Adrenal gland (tissue), 5 donors: ENCODE data around the gene LILRB1.

Experiments
- POLR2A ChIP-seq, 2 donors: fragments of 450-650 bp; IDR thresholded peaks; one replicate each; pipeline ENCODE4 v1.6.1; 2017; ENCODE audit warnings: antibody characterized with exemption in 2 of 2, mild to moderate bottlenecking in 2 of 2, moderate library complexity in 1 of 2
- TF ChIP-seq, protein P1 (sequence below), 6 experiments: fragments of 450-650 bp in 4 of 6; fragments of 200-600 bp in 2 of 6; sonication (generic) in 1 of 6; IDR thresholded peaks; 1 replicate in 5 of 6; 2 replicates in 1 of 6; pipeline versions ENCODE4 v1.5.1 to v1.8.0; 2016 to 2021; ENCODE audit warnings: antibody characterized with exemption in 6 of 6, mild to moderate bottlenecking in 2 of 6, moderate library complexity in 1 of 6
- donor health status: DM: no; HTN: no; CAD: no.

DNA sequence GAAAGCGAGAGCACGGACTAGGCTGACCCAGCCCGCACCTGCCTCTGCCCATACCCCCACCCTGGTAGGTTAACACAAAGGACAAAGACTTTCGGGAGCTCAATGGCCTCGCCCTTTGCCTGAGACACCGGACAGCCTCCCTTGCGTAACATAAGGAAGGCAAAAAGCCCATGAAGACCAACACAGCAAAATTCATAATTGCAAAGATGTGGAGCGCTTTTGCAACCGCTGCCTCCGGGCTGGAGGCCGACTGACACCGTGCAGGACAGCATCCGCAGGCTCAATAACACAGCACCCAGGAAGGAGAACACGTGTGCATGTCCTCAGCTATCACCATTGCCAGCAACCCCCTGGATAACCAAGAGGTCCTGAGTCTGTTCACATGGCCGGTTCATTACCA is 21.5 kb upstream of the LILRB1 start:
- TF ChIP-seq, protein P1, sequence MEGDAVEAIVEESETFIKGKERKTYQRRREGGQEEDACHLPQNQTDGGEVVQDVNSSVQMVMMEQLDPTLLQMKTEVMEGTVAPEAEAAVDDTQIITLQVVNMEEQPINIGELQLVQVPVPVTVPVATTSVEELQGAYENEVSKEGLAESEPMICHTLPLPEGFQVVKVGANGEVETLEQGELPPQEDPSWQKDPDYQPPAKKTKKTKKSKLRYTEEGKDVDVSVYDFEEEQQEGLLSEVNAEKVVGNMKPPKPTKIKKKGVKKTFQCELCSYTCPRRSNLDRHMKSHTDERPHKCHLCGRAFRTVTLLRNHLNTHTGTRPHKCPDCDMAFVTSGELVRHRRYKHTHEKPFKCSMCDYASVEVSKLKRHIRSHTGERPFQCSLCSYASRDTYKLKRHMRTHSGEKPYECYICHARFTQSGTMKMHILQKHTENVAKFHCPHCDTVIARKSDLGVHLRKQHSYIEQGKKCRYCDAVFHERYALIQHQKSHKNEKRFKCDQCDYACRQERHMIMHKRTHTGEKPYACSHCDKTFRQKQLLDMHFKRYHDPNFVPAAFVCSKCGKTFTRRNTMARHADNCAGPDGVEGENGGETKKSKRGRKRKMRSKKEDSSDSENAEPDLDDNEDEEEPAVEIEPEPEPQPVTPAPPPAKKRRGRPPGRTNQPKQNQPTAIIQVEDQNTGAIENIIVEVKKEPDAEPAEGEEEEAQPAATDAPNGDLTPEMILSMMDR (IDR thresholded peaks at IDR 0.05): no peak
- TF ChIP-seq POLR2A (IDR thresholded peaks at IDR 0.05): no peak
